ENCODE results near the gene HNRNPAB.
"Not testable (repeated sequence)": the region's sequence is repeated elsewhere in the genome, so short reads cannot be mapped to it uniquely, and the experiment has no call there.

HNRNPAB gene

DNA sequence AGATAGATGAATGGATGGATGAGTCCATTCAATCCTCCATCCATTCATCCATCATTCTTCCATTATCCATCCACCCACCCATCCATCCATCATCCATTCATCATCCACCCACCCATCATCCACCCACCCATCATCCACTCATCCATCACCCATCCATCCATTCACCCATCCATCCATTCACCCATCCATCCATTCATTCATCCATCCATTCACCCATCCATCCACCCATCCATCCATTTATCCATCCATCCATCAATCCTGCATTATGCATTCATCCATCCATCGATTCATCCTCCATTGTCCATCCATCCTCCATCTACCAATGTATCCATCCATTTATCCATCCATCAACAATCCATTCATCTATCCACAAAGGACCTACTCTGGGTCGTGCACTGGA, 41.1 kb downstream of the HNRNPAB start:
- DNase-seq (ENCODE audit: low read depth): no peak

DNA sequence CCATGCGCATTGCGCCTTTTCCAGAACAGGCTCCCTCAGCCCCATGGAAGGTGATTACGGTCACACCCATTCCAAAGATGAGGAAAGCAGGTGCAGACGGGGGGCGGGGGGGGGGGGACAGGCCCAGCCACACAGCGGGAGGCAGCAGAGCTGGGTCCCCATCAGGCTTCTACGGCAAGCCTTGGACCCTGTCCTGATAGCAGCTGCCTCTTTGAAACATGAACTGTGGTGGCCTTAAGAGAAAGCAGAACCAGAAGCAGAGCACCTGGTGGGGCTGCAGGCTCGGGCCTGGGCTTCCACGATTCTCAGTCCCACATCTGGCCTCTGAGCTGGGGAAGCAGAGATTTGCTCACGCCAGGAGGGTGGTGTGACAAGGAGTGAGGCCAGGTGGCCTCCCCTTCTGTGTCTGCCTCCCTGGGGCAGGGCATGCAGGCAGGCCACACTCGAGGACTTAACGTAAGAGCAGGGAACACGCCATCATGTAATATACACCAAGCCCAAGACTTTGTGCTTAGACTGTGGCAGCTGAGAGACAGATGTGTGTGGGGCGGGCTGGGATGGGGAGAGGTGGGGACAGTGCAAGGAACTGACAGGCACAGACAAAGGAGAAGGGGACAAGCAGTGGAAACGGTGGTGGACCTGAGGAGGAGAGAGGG, 42.4 kb downstream of the HNRNPAB start:
- no peak for DNase-seq (ENCODE audit: low read depth)

DNA sequence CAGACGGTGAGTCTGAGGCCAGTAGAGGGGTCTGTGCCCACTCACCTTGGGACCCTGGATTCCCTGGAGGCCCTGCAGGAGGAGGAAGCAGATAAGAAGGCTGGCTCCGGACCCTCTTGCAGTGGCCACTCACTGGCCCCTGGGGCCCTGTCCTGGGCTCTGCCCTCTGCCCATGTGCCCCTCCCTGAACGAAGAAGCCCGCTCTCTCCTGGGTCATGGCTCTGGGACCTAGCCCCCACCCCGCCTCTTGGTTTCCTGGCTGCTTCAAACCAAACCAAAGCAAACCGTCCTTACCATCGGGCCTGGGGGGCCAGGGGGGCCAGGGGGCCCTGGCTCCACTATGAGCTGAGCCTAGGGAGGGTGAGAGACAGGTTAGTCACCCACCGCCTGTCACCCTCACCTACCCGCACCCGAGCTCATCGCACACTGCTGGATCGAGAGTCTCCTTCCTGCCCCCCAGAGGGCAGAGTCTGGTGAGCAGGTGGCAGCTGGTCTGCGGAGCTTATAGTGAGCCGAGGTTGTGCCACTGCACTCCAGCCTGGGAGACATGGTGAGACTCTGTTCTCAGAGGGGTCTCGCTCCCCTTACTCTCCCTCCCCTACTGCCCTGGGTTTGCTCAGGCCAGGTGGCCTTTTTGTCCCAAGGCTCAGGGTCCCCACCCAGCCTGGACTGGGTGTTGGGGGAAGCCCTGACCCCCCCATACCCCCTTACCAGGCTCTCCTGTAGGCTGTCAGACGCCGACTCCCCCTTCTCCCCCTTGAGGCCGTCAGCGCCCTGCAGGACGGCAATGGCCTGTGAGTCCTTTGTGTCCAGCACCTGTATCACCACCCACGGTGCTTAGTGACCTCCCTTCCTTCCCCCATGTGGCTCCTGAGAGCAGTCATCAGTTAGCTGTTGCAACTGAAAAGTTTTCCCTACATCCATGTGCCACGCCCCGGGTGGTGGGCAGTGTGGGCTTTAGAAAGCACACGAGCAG, 43.4 kb downstream of the HNRNPAB start:
- no peak for DNase-seq (ENCODE audit: low read depth)

DNA sequence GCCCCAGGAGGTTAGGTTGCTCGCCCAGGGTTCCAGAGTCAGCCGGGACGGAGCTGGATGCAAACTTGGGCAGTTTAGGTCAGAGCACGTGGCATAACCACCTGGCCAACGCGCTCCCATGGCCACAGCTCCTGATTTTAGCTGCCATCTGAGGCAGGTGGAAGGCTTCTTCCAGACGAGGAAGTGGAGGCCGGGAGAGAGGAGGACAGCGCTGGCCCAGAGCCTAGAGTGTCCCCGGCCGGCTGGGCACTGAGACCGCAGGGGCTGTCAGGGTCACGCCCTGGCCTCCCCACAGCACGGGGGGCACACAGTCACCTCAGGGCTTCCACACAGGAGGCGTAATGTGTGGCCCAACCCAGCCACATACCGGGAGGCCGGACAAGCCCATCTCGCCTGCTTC, 44.4 kb downstream of the HNRNPAB start:
- no peak for DNase-seq (ENCODE audit: low read depth)

DNA sequence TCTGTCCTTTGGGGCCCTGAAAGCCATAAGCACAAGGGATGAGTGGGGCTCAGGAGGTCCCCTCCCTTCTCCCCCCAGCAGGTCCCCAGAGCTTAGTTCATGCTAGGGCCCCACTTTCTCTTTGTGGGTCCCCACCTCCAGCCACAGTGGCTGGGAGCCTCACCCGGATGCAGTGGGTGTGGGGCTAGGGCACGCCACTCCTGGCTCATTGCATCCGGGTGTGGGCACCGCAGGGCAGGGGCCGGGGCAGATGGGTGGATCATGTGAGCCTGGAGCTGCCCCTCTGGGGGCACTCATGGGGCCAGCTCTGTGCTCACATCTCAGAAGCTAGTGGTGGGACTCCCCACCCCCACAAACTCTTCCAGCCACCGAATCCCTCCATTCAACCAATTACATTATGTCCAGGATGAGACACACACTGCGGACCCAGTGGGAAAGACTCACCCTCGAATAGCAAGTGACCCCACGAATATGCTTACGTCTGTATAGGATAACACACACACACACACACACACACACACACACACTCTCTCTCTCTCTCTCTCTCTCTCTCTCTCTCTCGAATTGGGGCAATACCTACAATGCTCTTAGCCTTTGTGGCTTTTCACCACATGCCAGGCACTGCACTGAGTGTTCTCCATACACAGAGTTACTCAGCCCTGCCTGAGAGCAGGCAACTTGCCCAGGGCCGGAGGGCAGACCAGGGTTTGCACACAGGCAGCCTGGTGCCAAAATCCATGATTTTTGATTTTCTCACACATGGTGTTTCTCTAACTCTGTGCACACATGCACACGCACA, 45.1 kb downstream of the HNRNPAB start:
- DNase-seq (ENCODE audit: low read depth): no peak

DNA sequence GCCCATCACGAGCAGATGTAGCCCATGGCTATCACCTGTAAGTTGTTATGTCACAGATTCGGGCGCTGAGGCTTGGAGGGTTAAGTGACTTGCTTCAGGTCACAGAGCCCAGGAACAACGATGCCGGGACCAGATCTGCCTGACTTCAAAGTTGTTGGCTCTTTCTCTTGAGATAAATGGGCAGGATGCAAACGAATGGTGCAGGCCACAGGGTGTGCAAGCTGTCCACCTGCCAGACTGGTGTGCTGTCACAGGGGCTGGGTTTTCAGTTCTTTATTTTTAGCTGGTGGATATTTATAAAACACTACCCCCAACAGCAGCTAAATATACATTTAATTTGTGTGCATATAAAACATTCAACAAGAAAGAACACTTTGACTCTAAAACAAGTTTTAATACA, 45.9 kb downstream of the HNRNPAB start:
- DNase-seq (ENCODE audit: low read depth): no peak

DNA sequence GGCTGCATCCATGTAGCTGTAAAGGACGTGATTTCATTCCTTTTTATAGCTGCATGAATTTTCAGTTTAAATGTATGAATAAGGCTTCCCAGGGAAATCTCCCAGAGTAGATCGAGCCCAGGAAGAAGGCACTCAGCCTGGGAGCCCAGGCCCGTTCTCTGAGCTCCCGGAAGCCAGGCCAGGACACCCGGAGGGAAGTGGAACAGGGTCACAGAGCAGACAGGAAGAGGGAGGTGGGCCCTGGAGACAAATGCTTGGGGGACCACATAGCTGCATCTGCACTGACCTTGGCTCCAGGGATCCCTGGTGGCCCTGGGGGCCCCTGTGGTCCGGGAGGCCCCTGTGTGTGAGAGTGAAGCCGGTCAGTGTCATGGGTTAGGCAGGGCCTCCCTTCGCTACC, 47.9 kb downstream of the HNRNPAB start:
- DNase-seq (ENCODE audit: low read depth): no peak

DNA sequence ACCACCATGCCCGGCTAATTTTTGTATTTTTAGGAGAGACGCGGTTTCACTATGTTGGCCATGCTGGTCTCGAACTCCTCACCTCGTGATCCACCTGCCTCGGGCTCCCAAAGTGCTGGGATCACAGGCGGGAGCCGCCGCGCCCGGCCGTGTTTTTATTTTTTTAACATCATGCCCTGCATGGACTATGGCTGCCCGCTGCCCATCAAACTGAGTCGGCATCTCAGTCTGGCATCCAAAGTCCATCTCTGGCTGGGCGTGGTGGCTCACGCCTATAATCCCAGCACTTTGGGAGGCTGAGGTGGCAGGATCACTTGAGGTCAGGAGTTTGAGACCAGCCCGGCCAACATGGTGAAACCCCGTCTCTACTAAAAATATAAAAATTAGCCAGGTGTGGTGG, 49.3 kb downstream of the HNRNPAB start:
- DNase-seq (ENCODE audit: low read depth): not testable (repeated sequence)

DNA sequence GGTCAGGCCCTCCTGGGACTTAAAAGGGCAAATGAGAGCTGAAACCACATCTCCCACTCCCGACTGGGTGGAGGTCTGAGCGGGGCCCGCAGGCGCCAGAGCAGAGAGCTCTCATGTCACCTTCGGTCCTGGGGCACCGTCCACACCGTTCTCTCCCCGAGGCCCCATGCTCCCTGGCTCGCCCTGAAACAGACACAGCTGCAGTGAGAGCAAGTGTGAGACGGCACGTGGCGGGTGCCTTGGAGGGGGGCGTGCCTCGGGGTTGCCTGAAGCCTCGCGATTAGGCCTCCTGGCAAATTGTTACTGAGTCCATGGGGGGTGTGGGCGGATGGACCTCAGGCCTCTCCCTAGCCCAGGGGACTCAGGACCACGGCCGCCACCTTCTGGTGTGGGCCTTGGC, 52.4 kb downstream of the HNRNPAB start:
- DNase-seq (ENCODE audit: low read depth): no peak

DNA sequence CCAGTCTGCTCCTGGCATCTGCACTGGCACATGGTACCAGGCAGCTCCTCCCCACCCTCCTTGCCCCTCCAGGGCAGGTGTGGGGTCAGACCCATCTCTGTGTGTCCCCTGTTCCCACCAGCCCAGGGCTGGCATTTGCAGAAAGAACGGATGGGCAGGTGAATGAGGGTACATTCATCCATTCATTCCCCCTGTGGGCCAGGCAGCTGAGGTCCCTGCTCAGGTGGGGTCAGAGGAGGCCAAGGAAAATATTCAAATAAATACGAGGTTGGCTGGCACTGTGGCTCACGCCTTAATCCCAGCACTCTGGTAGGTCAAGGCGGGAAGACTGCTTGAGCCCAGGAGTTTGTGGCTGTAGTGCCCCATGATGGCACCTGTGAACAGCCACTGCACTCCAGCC, 53.3 kb downstream of the HNRNPAB start:
- no peak for DNase-seq (ENCODE audit: low read depth)

DNA sequence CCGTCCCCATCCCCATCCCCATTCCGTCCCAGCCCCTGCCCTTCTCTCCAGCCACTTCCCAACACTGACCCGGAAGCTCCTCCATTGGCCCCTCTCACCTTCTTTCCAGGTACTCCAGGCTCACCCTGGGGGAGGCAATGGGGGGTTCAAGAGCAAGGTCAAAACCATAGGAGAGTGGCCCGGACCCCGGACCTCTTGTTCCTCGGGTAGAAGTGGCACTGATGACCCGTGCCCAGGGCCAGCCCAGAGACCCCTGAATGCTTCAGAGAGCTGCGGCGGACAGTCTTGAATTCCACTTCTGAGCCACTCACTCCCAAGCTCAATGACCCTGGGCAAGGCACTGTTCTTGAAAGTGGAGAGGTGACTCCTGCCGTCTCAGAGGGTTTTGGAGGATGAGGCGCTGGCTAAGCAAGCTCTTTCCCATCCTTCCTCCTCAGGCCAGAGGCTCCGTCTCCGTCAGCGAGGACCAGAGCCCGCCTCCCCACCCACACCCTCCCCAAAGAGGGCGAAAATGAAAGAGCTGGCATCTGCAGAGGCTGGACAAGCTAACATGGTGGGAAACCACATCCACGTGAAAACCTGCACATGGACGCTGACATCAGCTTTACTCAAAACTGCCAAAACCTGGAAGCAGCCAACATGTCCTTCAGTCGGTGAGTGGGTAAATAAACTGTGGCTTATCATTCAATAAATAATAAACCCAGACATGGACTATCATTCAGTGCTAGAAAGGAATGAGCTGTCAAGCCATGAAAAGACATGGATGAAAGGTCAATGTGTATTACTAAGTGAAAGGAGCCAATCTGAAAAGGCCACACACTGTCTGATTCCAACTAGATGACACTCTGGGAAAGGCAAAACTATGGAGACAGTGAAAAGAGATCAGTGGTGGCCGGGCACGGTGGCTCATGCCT, 55.5 kb downstream of the HNRNPAB start:
- no peak for DNase-seq (ENCODE audit: low read depth)

Measured in CMK (cell line).